Erythroblast (primary cell): ENCODE data around the gene PLXNA2.

Experiments used
- GATA1 ChIP-seq: IDR thresholded peaks from 2 replicates; pipeline ENCODE4 v1.6.1; 2011; ENCODE audit warnings: low read depth, mild to moderate bottlenecking, control low read depth, low read length, moderate library complexity
- POLR2A ChIP-seq: IDR thresholded peaks from 2 replicates; pipeline ENCODE4 v1.6.1; 2011; ENCODE audit warnings: mild to moderate bottlenecking, low read length

DNA sequence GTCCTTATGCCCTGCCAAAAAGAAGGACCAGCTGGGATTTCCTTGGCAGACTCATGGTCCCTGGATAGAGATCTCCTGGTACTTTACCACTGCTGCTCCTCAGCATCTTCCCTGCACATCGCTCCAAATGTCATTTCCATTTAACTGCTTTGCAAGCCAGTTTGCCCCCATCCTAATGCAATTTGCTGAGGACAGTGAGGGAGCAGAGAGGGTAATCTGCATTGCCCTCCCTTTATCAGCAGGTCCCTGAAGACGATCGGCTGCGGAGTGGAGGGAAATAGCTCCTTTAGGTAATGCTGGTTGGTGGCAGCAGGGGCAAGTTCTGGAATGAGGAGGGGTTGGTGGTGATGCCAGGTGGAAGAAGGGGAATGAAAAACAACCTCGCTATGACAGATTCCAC lies 2.7 kb downstream of the PLXNA2 start:
- TF ChIP-seq GATA1, result no peak
- no peak for TF ChIP-seq POLR2A
